HL-60 (cell line): Measurements from ENCODE around the gene TPRN.

Experiments
- GABPA ChIP-seq: IDR thresholded peaks from 2 replicates; pipeline ENCODE4 v1.6.1; 2012; ENCODE audit warnings: low read depth
- POLR2AphosphoS5 ChIP-seq: IDR thresholded peaks from 2 replicates; pipeline ENCODE4 v1.6.1; 2012; ENCODE audit warnings: low read depth
- SPI1 ChIP-seq: IDR thresholded peaks from 2 replicates; pipeline ENCODE4 v1.6.1; 2012; ENCODE audit warnings: low read depth, mild to moderate bottlenecking, borderline replicate concordance
- TF ChIP-seq, protein P1 (sequence below): IDR thresholded peaks from one replicate; pipeline ENCODE4 v1.5.1; 2011; ENCODE audit warnings: low read length, control low read depth, inconsistent platforms; ENCODE audit not compliant: insufficient read depth
- TF ChIP-seq, protein P2 (sequence below): IDR thresholded peaks from 2 replicates; pipeline ENCODE4 v1.6.1; 2012; ENCODE audit warnings: low read depth; ENCODE audit not compliant: insufficient replicate concordance

DNA sequence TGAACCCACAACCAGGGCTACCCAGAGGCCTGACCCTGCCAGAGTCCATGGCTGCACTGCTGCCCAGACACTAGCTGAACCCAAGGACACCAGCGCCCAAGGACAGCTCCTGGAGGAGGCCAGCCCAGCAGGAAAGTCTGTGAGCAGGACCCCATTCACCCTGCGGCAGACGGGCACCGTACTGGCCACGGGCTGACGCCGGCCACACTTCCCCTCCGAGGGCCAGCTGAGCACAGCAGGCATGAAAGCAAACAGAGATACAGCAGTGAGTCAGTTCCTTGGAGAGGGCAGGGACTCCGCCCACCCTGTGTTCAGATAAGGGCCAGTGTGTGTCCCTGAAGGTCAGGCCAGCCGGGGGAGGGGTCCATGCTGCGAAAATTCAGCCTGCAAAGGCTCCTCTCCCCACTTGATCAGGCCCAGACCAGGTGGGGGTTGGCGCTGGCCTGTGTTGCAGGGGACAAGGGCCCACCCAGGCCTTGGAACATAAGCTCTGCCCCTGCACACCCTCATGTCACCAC is 18.3 kb upstream of the TPRN start:
- TF ChIP-seq, protein P1, sequence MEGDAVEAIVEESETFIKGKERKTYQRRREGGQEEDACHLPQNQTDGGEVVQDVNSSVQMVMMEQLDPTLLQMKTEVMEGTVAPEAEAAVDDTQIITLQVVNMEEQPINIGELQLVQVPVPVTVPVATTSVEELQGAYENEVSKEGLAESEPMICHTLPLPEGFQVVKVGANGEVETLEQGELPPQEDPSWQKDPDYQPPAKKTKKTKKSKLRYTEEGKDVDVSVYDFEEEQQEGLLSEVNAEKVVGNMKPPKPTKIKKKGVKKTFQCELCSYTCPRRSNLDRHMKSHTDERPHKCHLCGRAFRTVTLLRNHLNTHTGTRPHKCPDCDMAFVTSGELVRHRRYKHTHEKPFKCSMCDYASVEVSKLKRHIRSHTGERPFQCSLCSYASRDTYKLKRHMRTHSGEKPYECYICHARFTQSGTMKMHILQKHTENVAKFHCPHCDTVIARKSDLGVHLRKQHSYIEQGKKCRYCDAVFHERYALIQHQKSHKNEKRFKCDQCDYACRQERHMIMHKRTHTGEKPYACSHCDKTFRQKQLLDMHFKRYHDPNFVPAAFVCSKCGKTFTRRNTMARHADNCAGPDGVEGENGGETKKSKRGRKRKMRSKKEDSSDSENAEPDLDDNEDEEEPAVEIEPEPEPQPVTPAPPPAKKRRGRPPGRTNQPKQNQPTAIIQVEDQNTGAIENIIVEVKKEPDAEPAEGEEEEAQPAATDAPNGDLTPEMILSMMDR = no peak
- TF ChIP-seq, protein P2, sequence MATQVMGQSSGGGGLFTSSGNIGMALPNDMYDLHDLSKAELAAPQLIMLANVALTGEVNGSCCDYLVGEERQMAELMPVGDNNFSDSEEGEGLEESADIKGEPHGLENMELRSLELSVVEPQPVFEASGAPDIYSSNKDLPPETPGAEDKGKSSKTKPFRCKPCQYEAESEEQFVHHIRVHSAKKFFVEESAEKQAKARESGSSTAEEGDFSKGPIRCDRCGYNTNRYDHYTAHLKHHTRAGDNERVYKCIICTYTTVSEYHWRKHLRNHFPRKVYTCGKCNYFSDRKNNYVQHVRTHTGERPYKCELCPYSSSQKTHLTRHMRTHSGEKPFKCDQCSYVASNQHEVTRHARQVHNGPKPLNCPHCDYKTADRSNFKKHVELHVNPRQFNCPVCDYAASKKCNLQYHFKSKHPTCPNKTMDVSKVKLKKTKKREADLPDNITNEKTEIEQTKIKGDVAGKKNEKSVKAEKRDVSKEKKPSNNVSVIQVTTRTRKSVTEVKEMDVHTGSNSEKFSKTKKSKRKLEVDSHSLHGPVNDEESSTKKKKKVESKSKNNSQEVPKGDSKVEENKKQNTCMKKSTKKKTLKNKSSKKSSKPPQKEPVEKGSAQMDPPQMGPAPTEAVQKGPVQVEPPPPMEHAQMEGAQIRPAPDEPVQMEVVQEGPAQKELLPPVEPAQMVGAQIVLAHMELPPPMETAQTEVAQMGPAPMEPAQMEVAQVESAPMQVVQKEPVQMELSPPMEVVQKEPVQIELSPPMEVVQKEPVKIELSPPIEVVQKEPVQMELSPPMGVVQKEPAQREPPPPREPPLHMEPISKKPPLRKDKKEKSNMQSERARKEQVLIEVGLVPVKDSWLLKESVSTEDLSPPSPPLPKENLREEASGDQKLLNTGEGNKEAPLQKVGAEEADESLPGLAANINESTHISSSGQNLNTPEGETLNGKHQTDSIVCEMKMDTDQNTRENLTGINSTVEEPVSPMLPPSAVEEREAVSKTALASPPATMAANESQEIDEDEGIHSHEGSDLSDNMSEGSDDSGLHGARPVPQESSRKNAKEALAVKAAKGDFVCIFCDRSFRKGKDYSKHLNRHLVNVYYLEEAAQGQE = no peak
- TF ChIP-seq GABPA (no peak), SPI1 (no peak), POLR2AphosphoS5 (no peak)
